HG03175 (cell line): ENCODE data around the gene ATOH8.

Experiments used
- ATAC-seq: cut with Tn5 transposase; IDR thresholded peaks from one replicate; pipeline ENCODE4 v1.9.1; 2021; ENCODE audit warnings: mild to moderate bottlenecking, moderate library complexity; ENCODE audit not compliant: unreplicated experiment

The ATOH8 gene

DNA sequence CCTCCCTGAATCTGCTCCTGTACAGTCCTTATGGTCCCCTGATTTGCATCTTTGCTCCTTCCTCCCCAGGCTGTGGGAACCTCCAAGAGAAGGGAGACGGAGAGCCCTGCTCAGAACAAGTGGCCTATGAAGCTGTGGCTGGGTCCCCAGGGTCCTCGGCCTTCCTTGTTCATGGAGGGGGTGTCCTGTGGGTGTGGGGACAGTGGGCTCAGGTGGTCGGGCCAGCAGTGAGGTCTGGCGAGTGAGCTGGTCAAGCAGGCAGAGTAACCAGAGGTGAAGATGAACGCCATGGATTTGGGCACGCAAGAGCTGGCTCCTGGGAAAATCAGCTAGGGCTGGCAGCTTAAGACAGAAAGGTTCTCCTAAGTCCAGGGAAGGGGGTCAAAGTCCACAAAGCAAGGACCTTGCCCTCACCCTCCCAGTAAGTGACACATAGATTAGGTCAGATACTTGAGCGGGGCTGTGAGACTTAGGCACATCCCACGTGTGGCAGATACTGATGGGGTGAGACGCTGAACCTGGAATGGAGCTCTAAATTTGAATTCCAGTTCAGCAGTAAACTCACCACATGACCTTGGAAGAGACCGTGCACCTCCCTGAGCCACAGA is 34.8 kb upstream of the ATOH8 start:
- no peak for ATAC-seq

DNA sequence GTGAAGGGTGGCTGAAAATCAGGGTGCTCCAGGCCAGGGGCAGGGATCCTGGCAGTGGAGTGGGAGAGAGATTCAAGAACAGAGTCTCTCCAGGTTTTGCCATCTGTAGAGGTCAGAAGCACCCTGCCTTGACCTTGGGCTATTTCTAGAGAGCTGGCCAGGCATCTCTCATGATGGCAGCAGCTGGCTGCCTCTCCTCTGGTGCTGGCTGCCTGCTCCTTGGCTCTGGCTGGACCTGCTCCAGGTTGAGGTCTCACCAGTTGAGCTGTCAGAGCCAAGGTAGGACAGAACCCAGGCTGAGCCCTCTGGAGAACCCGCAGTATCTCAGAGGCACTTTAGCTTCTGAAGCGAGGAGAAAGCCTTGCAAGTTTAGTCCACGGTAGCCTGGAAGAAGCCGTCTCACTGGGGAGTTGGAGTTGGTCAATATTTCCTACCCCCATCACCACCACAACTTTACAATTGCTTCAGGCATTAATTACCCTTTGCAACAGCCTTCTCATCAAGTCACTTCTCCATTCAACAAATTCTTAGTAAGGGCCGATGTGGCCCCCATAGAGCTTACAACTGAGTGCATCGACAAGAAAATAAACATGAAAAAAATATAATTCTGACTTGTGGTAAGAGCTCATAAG is 34.1 kb upstream of the ATOH8 start:
- ATAC-seq = no peak

DNA sequence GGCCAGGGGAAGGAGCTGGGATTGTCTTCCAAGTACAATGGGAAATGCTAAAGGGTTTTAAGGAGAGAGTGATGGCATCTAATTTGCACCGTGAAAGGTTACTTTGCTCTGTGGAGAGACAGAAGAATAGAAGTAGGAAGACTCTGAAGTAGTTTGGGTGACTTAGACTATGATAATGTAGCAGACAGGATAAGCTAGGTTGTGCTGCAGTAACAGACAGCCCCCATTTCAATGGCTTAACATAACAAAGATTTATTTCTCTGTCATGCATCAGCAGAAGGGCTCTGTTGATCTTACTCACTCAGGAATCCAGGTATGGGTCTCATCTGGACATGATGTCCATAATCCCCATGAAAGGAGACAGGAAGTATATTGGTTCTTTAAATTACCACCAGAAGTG is 33.3 kb upstream of the ATOH8 start:
- no peak for ATAC-seq

DNA sequence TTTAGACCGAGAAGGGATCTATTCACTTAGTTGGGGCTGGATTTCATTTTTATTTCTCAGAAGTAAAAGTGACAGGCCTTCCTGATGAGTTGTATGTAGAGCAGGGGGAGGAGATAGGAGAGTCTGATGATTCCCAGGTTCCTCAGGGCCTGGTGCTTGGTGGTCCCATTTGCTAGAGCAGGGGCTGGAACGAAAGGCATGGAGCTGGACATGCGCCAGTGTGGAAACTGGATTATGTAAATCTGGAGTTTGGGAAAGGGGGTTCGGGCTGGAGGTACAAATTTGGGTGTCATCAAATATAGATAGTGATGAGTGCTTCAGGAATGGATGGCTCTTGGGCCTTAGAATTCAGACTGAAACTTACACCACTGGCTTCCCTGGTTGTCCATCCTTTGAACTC is 32.1 kb upstream of the ATOH8 start:
- no peak for ATAC-seq

DNA sequence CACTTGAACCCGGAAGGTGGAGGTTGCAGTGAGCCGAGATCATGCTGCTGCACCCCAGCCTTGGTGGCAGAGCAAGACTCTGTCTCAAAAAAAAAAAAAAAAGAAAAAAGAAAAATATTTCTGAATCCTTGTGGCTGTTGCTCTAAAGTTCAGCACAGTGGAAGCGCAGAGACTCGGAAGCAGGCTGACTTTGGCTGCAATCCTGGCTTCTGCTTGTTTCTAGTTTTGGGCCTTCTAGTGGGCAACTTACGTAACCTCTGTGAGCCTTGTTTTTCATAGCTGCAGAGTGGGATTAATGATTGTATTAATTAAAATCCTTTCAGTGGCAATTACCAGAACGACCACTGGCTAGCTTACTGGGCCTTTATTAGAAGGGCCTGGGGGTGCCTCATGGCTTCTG is 31.3 kb upstream of the ATOH8 start:
- ATAC-seq = no peak

DNA sequence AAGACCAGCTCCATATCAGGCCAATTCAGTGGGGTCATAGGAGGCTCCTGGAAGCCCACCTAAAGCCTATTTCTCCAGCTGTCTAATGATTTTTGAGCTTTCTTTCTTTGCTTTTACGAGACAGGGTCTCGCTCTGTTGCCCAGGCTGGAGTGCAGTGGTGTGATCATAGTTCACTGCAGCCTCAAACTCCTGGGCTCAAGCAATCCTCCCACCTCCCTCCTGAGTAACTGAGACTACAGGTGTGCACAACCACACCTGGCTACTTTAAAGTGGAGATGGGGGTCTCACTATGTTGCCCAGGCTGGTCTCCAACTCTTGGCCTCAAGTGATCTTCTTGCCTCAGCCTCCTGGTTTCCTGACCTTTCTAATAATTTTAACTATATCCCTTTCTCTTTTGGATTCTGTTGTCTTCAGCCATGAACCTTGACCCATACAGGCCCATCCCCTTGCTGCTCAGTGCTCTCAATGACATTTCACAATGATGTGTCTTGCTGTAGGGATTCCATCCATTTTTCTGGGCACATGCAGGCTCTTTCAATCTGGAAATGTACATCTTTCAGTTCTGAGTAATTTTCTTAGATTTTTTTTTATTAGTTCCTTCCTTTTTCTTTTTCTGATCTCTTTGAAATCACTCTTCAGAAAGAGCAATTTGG is 30.0 kb upstream of the ATOH8 start:
- ATAC-seq = no peak

DNA sequence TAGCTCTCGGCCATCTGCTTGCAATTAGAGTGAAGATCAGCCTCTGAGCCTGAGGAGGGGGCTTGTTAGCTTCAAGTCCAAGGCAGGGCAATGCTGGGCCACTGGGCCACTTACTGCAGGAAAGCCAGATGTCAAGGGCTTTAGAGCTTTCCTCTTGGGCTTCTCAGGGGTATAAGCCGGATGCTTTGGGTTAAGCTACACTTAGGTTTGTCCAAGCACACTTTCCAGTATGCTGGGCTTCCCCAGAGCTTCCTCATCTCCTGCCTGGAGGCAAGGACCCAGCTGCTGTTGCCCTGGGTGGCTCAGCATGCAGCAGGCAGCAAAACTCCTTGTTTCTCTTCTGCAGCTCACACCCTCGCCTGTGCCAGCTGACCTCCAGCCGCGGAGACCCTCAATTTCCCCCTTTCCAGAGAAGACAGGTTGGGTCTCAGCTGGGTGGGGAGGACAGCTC is 29.0 kb upstream of the ATOH8 start:
- no peak for ATAC-seq

DNA sequence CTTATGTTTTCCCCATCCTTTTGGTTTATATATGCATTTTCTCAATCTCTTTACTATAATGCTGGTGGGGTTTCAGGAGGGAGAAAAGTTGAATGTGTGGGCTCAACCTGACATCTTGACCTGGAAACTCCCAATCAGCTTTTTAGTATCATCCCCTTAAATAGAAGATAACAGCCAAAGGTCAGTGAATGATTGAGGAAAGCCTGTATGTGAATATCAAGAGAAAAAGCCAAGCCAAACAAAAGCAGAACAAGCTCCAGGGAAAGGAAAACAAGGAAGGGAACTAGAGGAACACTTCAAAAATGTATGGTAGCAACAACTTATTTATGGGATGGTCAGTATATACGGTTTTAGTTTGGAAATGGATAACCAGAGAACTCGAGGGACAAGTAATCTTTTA is 28.3 kb upstream of the ATOH8 start:
- no peak for ATAC-seq

DNA sequence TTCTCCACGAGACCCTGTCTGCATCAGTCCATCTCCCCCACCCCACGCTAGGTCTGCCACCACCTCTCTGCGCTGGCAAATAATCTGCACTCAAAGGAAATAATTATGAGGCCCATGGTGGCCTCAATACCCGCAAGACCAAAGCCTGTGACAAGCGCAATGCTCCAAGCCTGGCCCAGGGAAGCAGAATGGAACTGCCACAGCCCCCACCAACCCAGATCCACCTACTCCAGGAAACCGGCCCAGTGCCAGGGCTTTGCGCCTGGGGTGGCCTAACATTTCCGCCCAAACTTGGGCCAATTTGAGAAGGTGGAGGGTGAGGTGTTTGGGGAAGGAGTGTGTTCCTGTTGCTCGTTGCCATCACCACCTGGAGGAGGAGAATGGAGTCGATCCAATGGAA is 26.0 kb upstream of the ATOH8 start:
- ATAC-seq = no peak

DNA sequence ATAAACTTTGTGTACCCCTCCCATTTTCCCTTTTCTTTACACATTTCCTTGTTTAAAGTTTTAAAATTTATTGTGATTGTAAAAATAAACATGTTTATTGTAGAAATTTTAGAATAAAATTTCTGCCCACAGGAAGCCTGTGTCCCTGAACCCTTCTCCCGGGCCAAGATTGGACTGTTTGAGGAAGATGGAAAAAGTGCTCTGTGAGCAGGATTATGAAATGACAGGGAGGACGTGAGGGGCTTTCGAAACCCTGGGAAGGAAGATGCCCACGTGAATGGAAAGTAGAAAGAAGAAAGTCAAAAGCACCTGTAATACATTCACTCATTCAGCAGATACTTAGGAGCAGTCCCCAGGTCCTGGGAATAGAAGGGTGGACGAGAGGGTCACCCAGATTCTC is 25.4 kb upstream of the ATOH8 start:
- no peak for ATAC-seq

DNA sequence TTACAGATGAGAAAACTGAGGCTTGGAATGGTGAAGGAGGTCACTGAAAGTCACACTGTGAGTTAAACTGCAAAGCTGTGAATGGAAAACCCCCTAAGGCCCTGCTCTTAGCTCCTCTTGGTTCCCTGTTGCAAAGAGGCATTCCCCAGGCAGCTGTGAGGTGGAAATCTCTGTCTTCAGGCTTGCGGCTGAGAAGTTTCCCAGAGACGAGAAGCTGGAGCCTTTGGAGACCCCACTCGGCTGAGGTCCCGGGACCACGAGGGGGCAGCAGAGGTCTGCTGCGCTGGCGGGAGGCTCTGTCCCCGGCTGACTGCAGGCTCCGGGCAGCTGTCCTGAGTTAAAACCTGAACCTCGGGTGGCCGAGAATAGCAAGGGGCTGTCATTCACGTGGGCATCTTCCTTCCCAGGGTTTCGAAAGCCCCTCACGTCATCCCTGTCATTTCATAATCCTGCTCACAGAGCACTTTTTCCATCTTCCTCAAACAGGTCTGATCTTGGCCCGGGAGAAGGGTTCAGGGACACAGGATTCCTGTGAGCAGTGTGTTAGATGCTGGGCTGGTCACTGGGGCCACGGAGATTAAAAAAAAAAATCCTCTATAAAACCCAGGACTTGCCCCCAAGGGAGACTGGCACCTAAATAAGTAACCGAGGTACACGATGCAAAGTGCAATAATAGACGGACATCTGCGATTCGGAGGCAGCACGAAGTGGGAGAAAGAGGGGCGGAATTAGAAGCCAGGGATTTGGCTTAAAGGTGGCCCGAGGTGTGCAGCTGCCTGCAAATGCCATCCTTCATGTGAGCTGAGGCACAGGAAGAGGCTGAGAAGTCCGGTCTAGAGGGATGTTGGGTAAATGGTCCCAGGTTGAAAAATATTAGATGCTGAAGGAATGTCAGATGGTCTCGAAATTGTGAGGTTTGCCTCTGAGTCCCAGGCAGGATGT is 24.6 kb upstream of the ATOH8 start:
- ATAC-seq = peak; percentile 70

DNA sequence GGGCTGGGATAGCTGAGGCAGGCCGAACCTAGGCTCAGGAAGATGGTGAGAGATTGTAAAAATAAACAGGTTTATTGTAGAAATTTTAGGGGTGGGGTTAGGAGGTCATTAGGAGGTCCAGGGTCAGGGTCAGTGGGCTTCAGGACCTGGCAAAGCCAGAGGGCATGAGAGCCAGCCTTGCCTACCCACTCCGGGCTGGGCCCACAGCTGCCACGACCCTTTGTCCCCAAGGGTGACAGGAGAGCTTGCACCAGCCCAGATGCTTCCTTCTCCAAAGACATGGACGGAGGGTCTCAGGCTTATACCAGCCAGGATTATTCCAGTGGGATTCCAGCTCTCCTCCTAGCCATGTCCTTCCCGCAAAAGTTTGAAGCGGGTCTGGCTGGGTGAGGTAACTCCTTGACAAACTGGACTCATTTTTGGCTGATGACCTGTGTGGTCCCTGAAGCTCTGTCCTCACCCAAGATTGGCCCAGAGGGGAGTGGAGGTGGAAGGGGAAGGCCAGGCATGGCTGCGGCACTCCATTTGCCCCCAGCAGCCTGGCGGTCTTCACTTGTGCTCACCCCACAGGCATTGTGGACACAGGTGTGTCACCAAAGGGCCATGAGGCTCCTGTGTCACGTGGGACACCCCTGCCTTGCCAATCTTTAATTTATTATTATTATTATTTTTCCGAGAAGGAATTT is 23.8 kb upstream of the ATOH8 start:
- no peak for ATAC-seq

DNA sequence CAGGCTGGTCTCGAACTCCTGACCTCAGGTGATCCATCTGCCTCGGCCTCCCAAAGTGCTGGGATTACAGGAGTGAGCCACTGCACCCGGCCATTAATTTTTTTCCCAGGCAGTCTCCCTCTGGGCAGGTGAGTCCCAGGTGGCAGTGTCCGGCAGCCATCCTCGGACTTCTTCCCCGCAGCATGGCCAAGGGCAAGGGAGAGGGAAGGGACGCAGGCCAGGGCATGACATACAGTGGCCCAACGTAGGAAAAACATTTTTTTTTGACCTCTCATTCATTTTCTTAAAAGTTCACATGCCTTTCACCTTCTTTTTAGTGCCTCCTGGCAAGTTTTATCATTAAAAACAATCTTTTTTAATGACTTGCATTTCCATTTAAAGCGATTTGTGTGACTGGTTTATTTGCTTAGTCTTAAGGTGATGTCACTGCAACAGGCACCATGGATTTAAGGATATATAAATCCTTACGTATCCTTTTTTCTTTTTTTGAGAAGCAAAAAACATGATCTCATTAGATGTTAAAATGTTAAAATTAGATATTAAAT is 23.0 kb upstream of the ATOH8 start:
- ATAC-seq = no peak

DNA sequence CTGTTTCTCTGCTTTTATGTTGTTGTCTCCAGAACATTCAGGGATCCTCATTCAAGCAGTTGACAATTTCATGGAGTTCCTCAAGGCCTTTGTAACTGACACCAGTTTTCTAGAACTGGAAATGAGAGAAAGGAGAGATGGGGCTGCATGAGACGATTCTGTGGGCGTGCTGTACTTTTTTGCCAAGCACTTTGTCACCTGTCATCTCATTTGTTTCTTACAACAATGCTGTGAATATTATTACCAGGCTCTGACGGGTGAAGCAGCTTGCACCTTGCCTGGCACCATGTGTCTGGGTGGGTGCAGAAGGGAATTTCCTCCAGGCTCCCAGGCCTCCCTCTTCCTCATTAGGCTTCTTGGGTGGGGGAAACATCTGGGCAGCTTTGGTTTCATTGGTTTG is 22.2 kb upstream of the ATOH8 start:
- no peak for ATAC-seq

DNA sequence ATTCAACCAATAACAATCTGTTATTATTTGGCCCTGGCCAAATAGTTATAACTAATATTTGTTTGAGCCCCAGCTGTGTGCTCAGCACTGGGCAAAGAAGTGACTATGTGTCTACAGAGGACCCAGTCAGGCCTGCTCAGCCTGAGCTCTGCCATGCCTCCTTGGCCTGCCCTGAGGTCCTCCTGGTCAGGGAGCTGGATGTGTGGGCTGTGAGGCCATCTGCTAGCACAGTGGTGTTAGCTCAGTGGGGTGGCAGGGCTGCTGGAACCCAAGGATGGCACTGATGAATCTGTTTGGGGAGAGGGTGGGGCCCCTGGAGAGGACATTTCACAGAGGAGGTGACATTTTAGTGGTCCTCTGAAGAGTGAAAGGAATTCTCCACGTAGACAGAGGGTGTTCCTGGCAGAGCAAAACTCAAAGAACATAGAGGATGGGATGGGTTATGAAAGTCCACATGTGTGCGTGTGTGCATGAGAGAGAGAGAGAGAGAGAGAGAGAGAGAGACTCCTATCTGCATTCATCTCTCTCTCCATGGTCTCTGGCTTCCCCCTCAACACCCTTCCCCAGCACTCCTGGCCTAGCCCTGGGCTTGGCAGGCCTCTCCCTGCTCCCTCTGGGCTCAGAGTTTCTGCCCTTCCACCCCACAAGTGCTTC is 21.2 kb upstream of the ATOH8 start:
- no peak for ATAC-seq

DNA sequence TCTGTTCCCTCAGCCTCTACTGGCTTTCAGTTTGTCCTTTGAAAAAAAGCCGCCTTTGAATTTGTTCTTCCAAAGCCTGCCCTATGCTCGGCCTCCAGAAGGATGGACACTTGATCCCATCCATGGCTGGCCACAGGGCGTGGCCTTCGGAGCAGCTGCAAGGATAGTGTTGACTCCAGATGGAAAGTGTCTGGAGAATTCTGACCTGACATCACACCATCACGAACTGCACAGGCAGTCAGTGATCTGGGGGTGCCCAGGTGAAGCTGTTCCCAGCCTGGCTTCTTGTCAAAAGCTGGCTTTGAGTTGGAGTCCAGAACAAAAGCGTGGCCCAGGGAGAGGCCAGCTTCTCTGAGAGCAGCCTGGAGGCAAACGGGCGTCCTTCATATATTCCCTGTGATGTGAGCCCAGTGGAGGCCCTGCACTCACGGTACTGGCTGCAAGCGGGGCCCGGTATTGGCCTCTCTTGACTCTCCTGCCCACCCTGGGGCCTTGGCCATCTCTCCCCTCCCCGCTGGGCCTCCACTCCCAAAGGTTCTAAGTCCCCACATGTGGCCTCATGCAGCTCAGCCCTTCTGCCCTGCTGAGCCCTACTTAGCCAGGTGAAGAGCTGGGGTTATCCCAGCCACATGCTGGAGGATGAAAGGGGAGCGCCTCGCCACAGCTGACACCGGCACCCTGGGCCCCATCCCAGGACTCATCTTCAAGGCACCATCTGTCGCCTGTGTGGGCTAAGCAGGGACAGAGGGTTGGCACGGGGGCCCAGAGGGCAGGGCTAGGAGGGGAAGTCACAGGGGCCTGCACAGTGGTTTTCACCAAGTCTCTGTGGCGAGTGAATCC is 20.4 kb upstream of the ATOH8 start:
- no peak for ATAC-seq

DNA sequence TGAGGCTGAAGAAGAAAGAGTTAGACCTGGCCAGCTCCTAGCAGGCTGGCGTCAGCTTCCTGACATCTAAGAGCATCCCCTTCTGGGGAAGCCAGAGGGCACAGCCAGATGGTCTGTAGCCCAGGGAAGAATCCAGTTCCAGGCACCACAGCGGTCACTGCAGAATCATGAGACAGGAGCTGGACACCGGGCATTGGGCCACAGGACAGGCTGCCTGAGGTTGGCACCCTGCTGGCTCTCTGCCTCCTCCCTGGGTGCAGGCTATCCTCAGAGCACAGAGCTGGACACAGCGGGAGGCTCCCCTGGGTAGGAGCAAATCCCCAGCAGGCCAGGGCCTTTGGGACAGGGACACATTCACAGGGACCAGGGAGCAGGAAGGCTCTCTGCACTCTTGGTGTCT is 19.8 kb upstream of the ATOH8 start:
- no peak for ATAC-seq

DNA sequence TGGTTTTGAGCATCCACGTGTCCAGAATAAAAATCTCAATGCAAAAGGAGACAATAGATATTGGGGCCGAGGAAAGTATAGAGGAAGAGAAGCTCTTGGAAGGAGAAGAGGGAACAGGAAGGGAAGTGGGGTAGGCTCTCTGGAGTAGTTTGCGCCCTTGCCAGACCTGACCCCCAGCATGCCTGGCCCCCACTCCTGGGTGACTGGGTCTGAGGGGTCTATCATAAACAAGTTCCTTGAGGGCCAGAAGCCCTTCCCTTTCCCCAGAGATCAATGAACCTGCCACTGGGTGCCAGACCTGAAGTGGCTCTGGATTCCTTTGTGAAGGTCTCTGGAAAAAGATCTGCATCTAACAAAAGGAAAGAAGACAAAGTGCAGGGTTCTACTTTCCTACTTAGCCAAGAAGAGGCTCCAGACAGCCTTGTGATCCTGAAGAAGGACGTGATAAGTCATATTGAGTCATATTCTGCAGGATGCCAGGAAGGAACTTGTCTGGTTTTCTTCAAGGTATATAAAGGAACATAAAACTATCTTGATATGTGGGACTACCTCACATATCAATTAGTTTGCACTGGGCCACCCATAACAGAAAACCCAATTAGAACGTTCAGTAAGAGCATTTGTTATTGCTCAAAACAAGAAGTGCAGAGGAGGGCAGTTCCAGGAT is 18.7 kb upstream of the ATOH8 start:
- no peak for ATAC-seq

DNA sequence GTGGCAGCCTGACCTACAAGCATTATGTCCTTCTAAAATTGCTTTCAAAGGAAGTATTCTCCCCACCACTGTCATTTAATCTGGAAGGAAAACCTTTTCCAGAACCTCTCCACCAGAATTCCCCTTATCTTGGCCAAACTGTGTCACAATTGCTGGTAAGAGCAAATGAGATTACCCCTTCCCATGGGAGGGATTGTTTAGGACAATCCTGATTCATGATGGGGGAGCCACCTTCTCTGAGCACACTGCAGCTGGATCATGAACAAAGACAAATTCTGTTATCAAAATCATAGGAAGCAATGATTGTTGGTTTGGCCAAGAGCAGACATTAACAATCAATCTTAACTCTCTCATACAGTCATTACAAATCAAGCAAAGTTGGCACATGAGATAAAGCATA is 18.1 kb upstream of the ATOH8 start:
- ATAC-seq = no peak
